Vagina (tissue), 2 donors: ENCODE measurements around the gene ENTPD8. TPM values are rescaled to one million over a fixed set of nuclear protein-coding genes. Genes with fewer than 3 reads are reported as not detected.
"Not testable (repeated sequence)": the region's sequence is repeated elsewhere in the genome, so short reads cannot be mapped to it uniquely, and the experiment has no call there.

Experiments
- DNase-seq, 2 donors: peaks; one replicate each; pipeline ENCODE4 v3.0.0-alpha.2; 2017; ENCODE audit errors: extremely low spot score in 2 of 2
- H3K27ac ChIP-seq: fragments of 200-600 bp; sonication (generic); one replicate; pipeline ENCODE4 v1.5.1; 2019
- H3K27me3 ChIP-seq: fragments of 200-600 bp; sonication (generic); one replicate; pipeline ENCODE4 v1.5.1; 2019
- H3K36me3 ChIP-seq, 2 donors: fragments of 200-600 bp; sonication (generic); one replicate each; pipeline ENCODE4 v1.5.1; 2017 to 2019
- H3K4me1 ChIP-seq: fragments of 200-600 bp; sonication (generic); one replicate; pipeline ENCODE4 v1.5.1; 2019
- H3K4me3 ChIP-seq, 2 donors: fragments of 200-600 bp; sonication (generic); 1 replicate in 1 of 2; 2 replicates in 1 of 2; pipeline ENCODE4 v1.5.1; 2016 to 2019
- H3K9me3 ChIP-seq: fragments of 200-600 bp; sonication (generic); one replicate; pipeline ENCODE4 v1.5.1; 2019
- POLR2A ChIP-seq, 2 donors: fragments of 450-650 bp; IDR thresholded peaks; one replicate each; pipeline ENCODE4 v1.6.1; 2017; ENCODE audit warnings: antibody characterized with exemption in 2 of 2, mild to moderate bottlenecking in 2 of 2, moderate library complexity in 2 of 2
- POLR2AphosphoS5 ChIP-seq, 2 donors: sonication (generic); formaldehyde crosslinking; IDR thresholded peaks; one replicate each; pipeline ENCODE4 v1.9.0; 2017; ENCODE audit warnings: antibody characterized with exemption in 2 of 2, mild to moderate bottlenecking in 2 of 2, low read depth in 1 of 2; ENCODE audit not compliant: insufficient read depth in 1 of 2
- intact Hi-C: fragments of 100-400 bp; cut with DNase I; formaldehyde crosslinking; loops from one replicate; pipeline ENCODE4 v1.15.1; 2023
- total RNA-seq: library from RNA; depleted of rRNA; stranded (reverse); fragments of >200 nt; gene quantifications from one replicate; pipeline ENCODE4 v1.2.3, GENCODE V29; 2016
- TF ChIP-seq, protein P1 (sequence below), 3 experiments: fragments of 450-650 bp in 2 of 3; fragments of 200-600 bp in 1 of 3; sonication (generic) in 1 of 3; IDR thresholded peaks; one replicate each; pipeline ENCODE4 v1.5.1; 2017 to 2019; ENCODE audit warnings: antibody characterized with exemption in 3 of 3, mild to moderate bottlenecking in 2 of 3, moderate library complexity in 2 of 3

The ENTPD8 gene
- total RNA-seq, 1 donor from 2014 or later, result not detected

- no peaks in the 10 kb centered on the region for H3K9me3 ChIP-seq
- H3K27me3 ChIP-seq, result no peaks in the 10 kb centered on the region
- no peaks in the 10 kb centered on the region for H3K36me3 ChIP-seq
- no peak for DNase-seq
- TF ChIP-seq, protein P1, sequence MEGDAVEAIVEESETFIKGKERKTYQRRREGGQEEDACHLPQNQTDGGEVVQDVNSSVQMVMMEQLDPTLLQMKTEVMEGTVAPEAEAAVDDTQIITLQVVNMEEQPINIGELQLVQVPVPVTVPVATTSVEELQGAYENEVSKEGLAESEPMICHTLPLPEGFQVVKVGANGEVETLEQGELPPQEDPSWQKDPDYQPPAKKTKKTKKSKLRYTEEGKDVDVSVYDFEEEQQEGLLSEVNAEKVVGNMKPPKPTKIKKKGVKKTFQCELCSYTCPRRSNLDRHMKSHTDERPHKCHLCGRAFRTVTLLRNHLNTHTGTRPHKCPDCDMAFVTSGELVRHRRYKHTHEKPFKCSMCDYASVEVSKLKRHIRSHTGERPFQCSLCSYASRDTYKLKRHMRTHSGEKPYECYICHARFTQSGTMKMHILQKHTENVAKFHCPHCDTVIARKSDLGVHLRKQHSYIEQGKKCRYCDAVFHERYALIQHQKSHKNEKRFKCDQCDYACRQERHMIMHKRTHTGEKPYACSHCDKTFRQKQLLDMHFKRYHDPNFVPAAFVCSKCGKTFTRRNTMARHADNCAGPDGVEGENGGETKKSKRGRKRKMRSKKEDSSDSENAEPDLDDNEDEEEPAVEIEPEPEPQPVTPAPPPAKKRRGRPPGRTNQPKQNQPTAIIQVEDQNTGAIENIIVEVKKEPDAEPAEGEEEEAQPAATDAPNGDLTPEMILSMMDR (IDR thresholded peaks at IDR 0.05), result no peak
- no peak for TF ChIP-seq POLR2A (IDR thresholded peaks at IDR 0.05)
- no peak for TF ChIP-seq POLR2AphosphoS5 (IDR thresholded peaks at IDR 0.05; ENCODE audit: insufficient read depth in 1 of 2, low read depth in 1 of 2)
- H3K4me1 ChIP-seq, result peaks cover 35% of the 10 kb centered on the region
- peak overlapping the region; percentile 5 to 12 for H3K4me3 ChIP-seq
- intact Hi-C loops, result loop anchor here (10.0 kb wide), 1 partner anchor 247 kb away; no protein-coding TSS in a partner anchor
- H3K27ac ChIP-seq, result peak overlapping the region; percentile 72
Measured at GRCh38 chr9:137411645-137412380, 29.3 kb downstream of the ENTPD8 start.

GRCh38 chr9:137411260-137411644, 29.9 kb downstream of the ENTPD8 start:
- TF ChIP-seq, protein P1 (IDR thresholded peaks at IDR 0.05), result no peak
- Histone ChIP-seq H3K36me3 (no peaks in the 10 kb centered on the region), H3K9me3 (no peaks in the 10 kb centered on the region), H3K4me3 (peak overlapping the region; percentile 5 to 12), H3K27me3 (no peaks in the 10 kb centered on the region), H3K27ac (peak overlapping the region; percentile 5), H3K4me1 (peaks cover 40% of the 10 kb centered on the region)
- intact Hi-C loops, result loop anchor here (10.0 kb wide), 1 partner anchor 246 kb away; no protein-coding TSS in a partner anchor
- DNase-seq, result no peak

GRCh38 chr9:137410891-137411249, 30.3 kb downstream of the ENTPD8 start:
- intact Hi-C loops, result loop anchor here (10.0 kb wide), 1 partner anchor 246 kb away; no protein-coding TSS in a partner anchor
- Histone ChIP-seq H3K27ac (peak overlapping the region; percentile 5), H3K4me3 (no peak overlapping the region)

DNA sequence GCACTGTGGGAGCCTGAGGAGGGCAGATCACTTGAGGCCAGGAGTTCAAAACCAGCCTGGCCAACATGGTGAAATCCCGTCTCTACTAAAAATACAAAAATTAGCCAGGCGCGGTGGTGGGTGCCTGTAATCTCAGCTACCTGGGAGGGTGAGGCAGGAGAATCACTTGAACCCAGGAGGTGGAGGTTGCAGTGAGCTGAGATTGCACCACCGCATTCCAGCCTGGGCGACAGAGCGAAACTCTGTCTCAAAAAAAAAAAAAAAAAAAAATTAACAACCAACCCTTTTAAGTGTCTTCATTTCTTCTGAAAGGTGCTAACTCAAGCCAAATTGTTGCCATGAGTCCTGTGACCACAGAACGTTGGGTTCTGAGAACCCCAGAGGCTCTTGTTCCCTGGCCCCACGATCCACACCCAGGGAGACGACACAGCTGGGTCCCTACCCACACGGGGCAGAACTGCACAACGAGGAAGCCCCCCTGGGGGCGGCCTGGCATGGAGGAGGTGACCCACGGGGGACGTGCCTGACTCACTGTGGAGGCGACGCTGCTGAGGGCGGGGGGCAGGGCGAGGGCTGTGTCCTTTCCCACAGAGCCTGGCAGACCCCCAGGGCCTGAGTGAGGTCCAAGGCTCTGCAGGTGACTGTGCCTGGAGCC, 30.8 kb downstream of the ENTPD8 start:
- peaks cover 42% of the 10 kb centered on the region for H3K4me1 ChIP-seq
- H3K27ac ChIP-seq, H3K4me3 ChIP-seq, H3K9me3 ChIP-seq, DNase-seq, H3K36me3 ChIP-seq, H3K27me3 ChIP-seq: not testable (repeated sequence)
- intact Hi-C loops, result loop anchor here (10.0 kb wide), 1 partner anchor 246 kb away; no protein-coding TSS in a partner anchor

More at GRCh38 chr9:137410891-137411249, 30.3 kb downstream of the ENTPD8 start:
- no peaks in the 10 kb centered on the region for H3K9me3 ChIP-seq
- DNase-seq, result no peak
- no peaks in the 10 kb centered on the region for H3K27me3 ChIP-seq
- H3K4me1 ChIP-seq, result peaks cover 42% of the 10 kb centered on the region
- TF ChIP-seq POLR2A (IDR thresholded peaks at IDR 0.05) (no peak), POLR2AphosphoS5 (IDR thresholded peaks at IDR 0.05; ENCODE audit: insufficient read depth in 1 of 2, low read depth in 1 of 2) (no peak)
- TF ChIP-seq, protein P1 (IDR thresholded peaks at IDR 0.05), result no peak
- no peaks in the 10 kb centered on the region for H3K36me3 ChIP-seq

DNA sequence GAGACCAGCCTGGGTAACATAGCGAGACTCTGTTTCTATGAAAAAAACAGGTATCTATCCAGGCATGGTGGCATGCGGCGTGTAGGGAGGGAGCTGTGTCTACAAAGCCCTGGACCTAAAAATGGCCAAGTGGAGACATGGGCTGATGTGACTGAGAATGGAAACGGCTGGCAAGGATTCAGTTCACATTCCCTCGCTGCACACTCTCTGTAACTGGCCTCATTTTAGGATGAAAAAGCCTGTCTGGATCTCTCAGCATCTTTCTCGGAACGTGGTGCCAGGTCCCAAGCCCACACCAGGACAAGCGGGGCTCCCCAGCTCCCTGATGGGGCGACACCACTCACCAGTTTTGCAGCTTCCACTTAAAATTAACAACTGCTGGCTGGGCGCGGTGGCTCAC, 31.6 kb downstream of the ENTPD8 start:
- TF ChIP-seq POLR2AphosphoS5 (IDR thresholded peaks at IDR 0.05; ENCODE audit: insufficient read depth in 1 of 2, low read depth in 1 of 2) (no peak), POLR2A (IDR thresholded peaks at IDR 0.05) (no peak)
- TF ChIP-seq, protein P1 (IDR thresholded peaks at IDR 0.05), result no peak
- Histone ChIP-seq H3K9me3 (no peaks in the 10 kb centered on the region), H3K4me3 (no peak overlapping the region), H3K4me1 (peaks cover 42% of the 10 kb centered on the region), H3K36me3 (no peaks in the 10 kb centered on the region), H3K27ac (no peak overlapping the region), H3K27me3 (no peaks in the 10 kb centered on the region)
- no peak for DNase-seq
- intact Hi-C loops, result loop anchor here (5.0 kb wide), 1 partner anchor 112 kb away; no protein-coding TSS in a partner anchor
